Body of pancreas (tissue), 4 donors: ENCODE results near the gene DSTN.

Experiments
- CTCF ChIP-seq, 7 experiments: fragments of 450-650 bp in 4 of 7; fragments of 200-600 bp in 3 of 7; sonication (generic) in 3 of 7; IDR thresholded peaks; one replicate each; pipeline ENCODE4 v1.5.1; 2016 to 2019; ENCODE audit warnings: antibody characterized with exemption in 7 of 7
- POLR2A ChIP-seq, 3 donors: fragments of 450-650 bp; IDR thresholded peaks; one replicate each; pipeline ENCODE4 v1.6.1; 2016; ENCODE audit warnings: antibody characterized with exemption in 3 of 3, mild to moderate bottlenecking in 2 of 3

GRCh38 chr20:17558941-17559304, 11.0 kb upstream of the DSTN start:
- no peak for TF ChIP-seq CTCF (IDR thresholded peaks at IDR 0.05)
- no peak for TF ChIP-seq POLR2A (IDR thresholded peaks at IDR 0.05)
